RWPE1 (cell line): ENCODE data around the gene CSAD.

Source experiments
- CTCF ChIA-PET: fragments of 350-600 bp; sonication (Branson Sonifier 250); formaldehyde crosslinking; extraction: SDS; loops from one replicate; lab custom pipeline; 2021; lab: Yijun Ruan, JAX
- POLR2A ChIA-PET: fragments of 400-600 bp; formaldehyde crosslinking; extraction: SDS; loops from one replicate; lab custom pipeline; 2020; ENCODE audit warnings: antibody characterized with exemption; ENCODE audit not compliant: low non-redundant PET; lab: Yijun Ruan, JAX
- DNase-seq: peaks from one replicate; pipeline ENCODE4 v3.0.0; 2012; ENCODE audit warnings: low spot score
- H3K27ac ChIP-seq: fragments of 450-650 bp; 2 replicates; pipeline ENCODE4 v1.5.1; 2017
- TF ChIP-seq, protein P1 (sequence below): fragments of 450-650 bp; conservative IDR thresholded peaks from 2 replicates; pipeline ENCODE4 v1.5.1; 2017; ENCODE audit warnings: low read depth, mild to moderate bottlenecking

Gene CSAD

DNA sequence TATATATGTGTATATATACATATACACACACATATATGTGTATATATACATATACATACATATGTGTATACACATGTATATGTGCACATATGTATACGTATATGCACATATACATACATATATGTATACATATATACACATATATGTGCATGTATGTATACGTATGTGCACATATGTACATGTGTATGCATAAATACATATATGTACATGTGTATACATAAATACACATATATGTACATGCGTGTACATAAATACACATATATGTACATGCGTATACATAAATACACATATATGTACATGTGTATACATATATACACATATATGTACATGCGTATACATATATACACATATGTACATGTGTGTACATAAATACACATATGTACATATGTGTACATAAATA lies 33.5 kb downstream of the CSAD start:
- ChIA-PET CTCF (no interaction called here), POLR2A (no interaction called here)
- no peak overlapping the region for H3K27ac ChIP-seq
- DNase-seq = no peak
- TF ChIP-seq, protein P1, sequence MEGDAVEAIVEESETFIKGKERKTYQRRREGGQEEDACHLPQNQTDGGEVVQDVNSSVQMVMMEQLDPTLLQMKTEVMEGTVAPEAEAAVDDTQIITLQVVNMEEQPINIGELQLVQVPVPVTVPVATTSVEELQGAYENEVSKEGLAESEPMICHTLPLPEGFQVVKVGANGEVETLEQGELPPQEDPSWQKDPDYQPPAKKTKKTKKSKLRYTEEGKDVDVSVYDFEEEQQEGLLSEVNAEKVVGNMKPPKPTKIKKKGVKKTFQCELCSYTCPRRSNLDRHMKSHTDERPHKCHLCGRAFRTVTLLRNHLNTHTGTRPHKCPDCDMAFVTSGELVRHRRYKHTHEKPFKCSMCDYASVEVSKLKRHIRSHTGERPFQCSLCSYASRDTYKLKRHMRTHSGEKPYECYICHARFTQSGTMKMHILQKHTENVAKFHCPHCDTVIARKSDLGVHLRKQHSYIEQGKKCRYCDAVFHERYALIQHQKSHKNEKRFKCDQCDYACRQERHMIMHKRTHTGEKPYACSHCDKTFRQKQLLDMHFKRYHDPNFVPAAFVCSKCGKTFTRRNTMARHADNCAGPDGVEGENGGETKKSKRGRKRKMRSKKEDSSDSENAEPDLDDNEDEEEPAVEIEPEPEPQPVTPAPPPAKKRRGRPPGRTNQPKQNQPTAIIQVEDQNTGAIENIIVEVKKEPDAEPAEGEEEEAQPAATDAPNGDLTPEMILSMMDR = no peak

GRCh38 chr12:53145383-53146260 lies 35.1 kb downstream of the CSAD start:
- no peak overlapping the region for H3K27ac ChIP-seq
- DNase-seq = no peak
- ChIA-PET POLR2A (no interaction called here), CTCF (no interaction called here)
- TF ChIP-seq, protein P1 = no peak

DNA sequence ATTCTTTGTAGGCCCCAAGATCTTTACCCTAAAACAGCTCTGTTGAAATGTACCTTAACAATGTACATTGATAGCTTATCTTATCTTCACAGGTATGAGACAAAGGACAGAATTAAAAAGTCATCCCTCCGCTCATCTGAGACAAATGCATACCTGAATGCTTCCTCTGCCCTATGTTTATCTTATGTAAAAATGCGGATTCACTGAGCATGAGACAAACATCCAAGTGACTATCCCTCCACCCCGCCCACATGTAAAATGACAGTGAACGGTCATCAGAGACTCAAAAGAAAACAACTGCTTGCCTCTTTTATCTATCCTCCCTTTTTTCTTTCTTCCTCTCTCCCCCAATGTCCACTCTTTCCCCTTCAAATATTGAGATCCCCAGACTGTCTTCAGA lies 37.4 kb downstream of the CSAD start:
- CTCF ChIA-PET = interaction anchor here (0.6 kb wide), 1 partner anchor 90 kb away, joined by 3 read pairs; no protein-coding TSS in a partner anchor
- POLR2A ChIA-PET = no interaction called here

DNA sequence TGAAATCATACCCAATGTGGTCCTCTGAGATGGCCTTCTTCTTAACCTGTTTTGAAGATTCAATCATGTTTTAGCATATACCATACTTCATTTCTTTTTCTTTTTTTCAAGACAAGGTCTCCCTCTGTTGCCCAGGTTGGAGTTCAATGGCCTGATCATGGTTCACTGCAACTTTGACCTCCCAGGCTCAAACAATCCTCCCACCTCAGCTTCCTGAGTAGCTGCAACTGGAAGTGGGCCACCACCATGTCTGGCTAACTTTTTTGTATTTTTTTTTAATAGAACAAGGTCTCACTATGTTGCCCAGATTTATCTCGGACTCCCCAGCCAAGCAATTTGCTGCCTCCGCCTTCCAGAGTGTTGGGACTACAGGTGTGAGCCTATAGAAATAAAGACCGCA lies 47.0 kb downstream of the CSAD start:
- CTCF ChIA-PET = no interaction called here
- no peak for DNase-seq
- TF ChIP-seq, protein P1 = no peak
- POLR2A ChIA-PET = no interaction called here
- H3K27ac ChIP-seq = no peak overlapping the region

More for the DNA sequence above, 37.4 kb downstream of the CSAD start:
- TF ChIP-seq, protein P1 = no peak
- DNase-seq = no peak
- H3K27ac ChIP-seq = no peak overlapping the region

DNA sequence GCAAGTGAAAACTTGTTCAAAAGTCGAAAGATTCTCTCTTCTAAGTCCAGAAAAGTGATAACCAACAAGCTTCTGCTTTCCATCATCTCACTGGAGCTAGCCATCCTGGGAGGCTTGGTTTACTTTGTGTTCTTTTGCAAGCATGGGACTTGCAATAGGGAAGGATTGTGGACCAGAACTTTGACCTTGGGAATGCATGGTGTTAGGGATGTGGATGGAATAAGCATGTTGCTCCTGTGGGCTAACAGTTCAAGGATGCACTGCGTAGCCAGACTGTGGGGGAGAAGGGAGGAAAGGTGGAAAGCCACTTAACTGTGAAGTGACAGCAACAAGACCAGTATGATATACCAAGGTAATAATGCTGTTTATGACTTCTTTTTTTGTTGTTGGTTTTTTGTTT lies 48.9 kb downstream of the CSAD start:
- H3K27ac ChIP-seq = no peak overlapping the region
- DNase-seq = no peak
- TF ChIP-seq, protein P1 = no peak
- CTCF ChIA-PET = no interaction called here
- POLR2A ChIA-PET = no interaction called here

GRCh38 chr12:53128780-53129569 lies 51.8 kb downstream of the CSAD start:
- H3K27ac ChIP-seq = no peak overlapping the region
- POLR2A ChIA-PET = interaction anchor here (0.6 kb wide), 1 partner anchor 12 kb away, joined by 4 read pairs; no protein-coding TSS in a partner anchor
- TF ChIP-seq, protein P1 = no peak
- CTCF ChIA-PET = interaction anchor here (0.5 to 0.7 kb wide), 2 partner anchors 115 to 253 kb away, joined by 3 to 5 read pairs; no protein-coding TSS in a partner anchor
- DNase-seq = no peak
